NB4 (cell line): ENCODE measurements around the gene ANKRD42.
"Not testable (repeated sequence)": the region's sequence is repeated elsewhere in the genome, so short reads cannot be mapped to it uniquely, and the experiment has no call there.

Source experiments
- DNase-seq: peaks from one replicate; pipeline ENCODE4 v3.0.0; 2010; ENCODE audit warnings: low read depth
- H3K4me3 ChIP-seq: one replicate; pipeline ENCODE4 v1.5.1; 2011; ENCODE audit warnings: mild to moderate bottlenecking, low read depth, low read length, moderate library complexity
- CTCF ChIP-seq: IDR thresholded peaks from one replicate; pipeline ENCODE4 v1.5.1; 2012; ENCODE audit warnings: low read depth, low read length
- MAX ChIP-seq: IDR thresholded peaks from 2 replicates; pipeline ENCODE4 v1.6.1; 2011; ENCODE audit warnings: low read depth, low read length
- MYC ChIP-seq: IDR thresholded peaks from 2 replicates; pipeline ENCODE4 v1.6.1; 2011; ENCODE audit warnings: low read depth, low read length
- POLR2A ChIP-seq: IDR thresholded peaks from 2 replicates; pipeline ENCODE4 v1.6.1; 2011; ENCODE audit warnings: mild to moderate bottlenecking; ENCODE audit not compliant: insufficient read length; ENCODE audit errors: extremely low read depth

The ANKRD42 gene

DNA sequence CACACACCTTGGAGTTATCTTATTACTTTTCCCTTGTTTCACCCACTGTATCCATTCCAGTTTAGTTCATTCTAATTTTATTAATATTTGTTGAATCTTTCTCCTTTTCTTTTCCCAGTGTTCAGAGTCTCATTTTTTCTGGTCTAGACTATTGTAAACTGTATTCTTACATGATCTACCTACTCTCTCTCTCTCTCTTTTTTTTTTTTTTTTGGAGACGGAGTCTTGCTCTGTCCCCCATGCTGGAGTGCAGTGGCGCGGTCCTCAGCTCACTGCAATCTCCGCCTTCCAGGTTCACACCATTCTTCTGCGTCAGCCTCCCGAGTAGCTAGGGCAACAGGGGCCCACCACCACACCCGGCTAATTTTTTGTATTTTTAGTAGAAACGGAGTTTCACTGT lies 2.1 kb downstream of the ANKRD42 start:
- H3K4me3 ChIP-seq: peak overlapping the region; percentile 99
- TF ChIP-seq MAX (no peak), CTCF (no peak), MYC (no peak), POLR2A (no peak)
- DNase-seq: no peak

DNA sequence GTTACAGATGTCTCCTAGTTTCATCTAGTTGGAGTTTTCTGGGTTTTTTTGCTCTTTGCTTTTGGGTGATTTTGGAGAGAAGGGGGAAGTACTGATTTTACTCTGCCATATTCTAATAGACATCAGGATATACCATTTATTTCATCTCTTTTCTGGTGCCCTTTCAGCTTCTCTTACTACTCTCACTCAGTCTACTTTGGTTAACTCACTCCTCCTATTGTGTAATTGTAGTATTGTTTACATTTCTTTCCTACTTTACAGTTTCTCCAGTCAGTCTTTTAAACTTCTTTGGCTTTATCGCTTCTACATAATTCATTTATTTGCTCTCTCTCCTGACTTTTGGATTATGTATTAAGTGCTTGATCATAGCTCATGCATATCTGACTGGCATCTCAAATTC lies 6.5 kb downstream of the ANKRD42 start:
- TF ChIP-seq MYC: no peak
- TF ChIP-seq POLR2A: no peak
- no peak for TF ChIP-seq MAX
- TF ChIP-seq CTCF: no peak

GRCh38 chr11:83205608-83206185 lies 12.2 kb downstream of the ANKRD42 start:
- no peak overlapping the region for H3K4me3 ChIP-seq
- no peak for DNase-seq
- TF ChIP-seq CTCF (no peak), POLR2A (no peak), MYC (no peak), MAX (no peak)

More for the DNA sequence above, 6.5 kb downstream of the ANKRD42 start:
- no peak overlapping the region for H3K4me3 ChIP-seq
- DNase-seq: no peak

DNA sequence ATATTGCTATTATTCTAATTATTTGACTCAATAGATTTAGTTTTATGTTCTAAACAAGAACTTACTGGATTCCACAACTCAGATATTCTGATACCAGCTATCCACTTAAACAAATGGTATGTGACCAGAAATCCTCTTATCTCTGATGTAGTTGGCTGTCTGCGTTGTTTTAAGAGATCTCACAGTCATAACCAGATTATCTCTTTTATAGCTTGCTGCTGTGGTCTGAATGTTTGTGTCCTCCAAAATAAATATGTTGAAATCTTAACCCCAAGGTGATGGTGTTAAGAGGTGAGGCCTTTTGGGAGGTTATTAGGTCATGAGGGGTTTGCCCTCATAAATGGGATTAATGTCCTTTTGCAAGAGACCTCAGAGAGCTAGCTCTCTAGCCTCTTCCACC lies 12.7 kb downstream of the ANKRD42 start:
- TF ChIP-seq MYC: no peak
- no peak for TF ChIP-seq POLR2A
- TF ChIP-seq CTCF: no peak
- no peak for TF ChIP-seq MAX
- DNase-seq: no peak

GRCh38 chr11:83206771-83207382 lies 13.4 kb downstream of the ANKRD42 start:
- not testable (repeated sequence) for H3K4me3 ChIP-seq, DNase-seq

More for the DNA sequence above, 12.7 kb downstream of the ANKRD42 start:
- H3K4me3 ChIP-seq: no peak overlapping the region

GRCh38 chr11:83219095-83219494 lies 25.6 kb downstream of the ANKRD42 start:
- peak; percentile 23 for DNase-seq
- TF ChIP-seq CTCF (peak; percentile 27), MYC (no peak), MAX (peak; percentile 22; the same call in 1 of the 2 replicates)
- no peak overlapping the region for H3K4me3 ChIP-seq
